HG02588 (cell line): Measurements from ENCODE around the gene ST3GAL4.

Source experiments
- ATAC-seq: cut with Tn5 transposase; IDR thresholded peaks from one replicate; pipeline ENCODE4 v1.9.1; 2021; ENCODE audit warnings: mild to moderate bottlenecking, moderate library complexity; ENCODE audit not compliant: unreplicated experiment

ST3GAL4 gene

DNA sequence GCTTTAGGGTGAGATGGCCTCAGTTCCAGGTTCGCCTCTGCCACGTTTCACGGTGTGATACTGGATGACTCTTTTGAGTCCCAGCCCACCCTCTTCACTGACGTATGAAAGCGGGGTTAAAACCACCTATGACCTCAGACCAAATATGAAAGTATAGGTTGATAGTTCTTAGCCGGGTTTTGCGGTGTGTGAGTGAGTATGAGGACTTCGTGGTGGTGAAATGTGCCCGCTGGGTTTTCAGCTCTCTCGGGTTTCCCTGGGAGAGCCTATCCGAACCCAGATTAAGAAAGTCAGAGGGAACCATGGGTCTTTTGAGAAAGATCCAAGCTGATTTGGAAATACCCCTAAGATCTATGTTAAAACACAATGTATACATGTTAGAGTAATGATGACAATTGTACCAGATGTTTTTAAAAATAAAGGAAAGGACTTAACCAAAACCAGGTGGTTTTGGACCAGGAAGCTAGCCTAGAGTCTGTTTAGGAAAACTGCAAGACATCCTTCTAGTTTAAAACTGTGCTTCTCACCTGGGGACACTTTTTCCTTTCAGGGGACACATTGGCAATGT lies 25.8 kb upstream of the ST3GAL4 start:
- no peak for ATAC-seq

DNA sequence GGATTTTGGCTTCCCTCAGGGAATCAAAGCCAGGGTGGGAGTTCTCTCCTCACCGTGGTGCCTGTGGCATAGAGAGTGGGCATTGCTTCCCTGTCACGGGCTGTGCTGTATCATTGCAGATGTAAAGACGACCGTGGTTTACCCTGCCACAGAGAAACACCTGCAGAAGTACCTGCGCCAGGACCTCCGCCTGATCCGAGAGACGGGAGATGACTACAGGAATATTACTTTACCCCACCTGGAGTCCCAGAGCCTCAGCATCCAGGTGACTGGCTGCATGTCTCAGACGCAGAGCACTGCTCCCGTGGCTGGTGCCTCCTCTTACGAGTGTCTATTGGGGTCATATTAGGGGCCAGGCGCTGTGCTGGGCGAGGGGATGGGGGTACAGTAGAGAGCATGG lies 24.2 kb upstream of the ST3GAL4 start:
- no peak for ATAC-seq

DNA sequence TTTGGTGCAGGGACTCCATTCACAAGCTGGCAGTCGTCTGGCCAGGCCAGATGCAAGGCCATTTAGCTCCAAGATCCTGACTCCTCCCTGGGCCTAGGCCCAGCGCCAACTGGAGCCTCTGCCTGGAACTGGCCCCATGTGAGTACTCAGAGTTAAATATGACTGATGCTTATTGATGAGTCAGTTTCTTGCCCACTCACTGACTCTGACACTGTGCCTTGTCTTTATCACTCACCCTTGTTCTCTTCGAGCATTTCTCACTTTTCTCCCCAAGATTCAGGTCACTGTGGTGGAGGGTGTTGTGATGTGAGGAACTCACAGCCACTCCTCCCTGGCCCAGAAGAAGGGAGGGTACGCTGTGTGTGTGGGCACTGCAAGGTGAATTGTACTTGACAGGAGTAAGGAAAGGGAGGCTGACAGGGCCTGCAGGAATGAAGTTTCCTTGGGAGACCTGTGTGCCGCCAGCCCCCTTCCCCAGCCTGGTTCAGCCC lies 23.2 kb upstream of the ST3GAL4 start:
- ATAC-seq: no peak

DNA sequence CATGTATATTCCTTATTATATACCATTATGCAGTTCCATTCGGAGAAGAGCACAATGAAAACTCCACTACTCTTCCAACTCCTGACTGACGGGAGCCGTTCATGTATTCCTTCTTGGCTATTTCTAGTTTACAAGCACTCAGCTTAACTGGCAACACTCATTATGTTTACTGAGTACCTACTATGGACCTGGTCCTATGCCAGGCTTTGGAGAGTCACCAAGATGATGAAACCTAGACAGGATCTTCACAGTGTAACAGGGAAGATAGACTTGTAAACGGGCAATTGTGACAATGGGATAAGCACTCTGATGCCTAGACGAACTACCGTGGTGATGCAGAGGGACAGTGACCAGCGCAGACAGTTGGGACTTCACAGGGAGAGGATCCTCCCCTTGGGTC lies 22.3 kb upstream of the ST3GAL4 start:
- ATAC-seq: no peak

DNA sequence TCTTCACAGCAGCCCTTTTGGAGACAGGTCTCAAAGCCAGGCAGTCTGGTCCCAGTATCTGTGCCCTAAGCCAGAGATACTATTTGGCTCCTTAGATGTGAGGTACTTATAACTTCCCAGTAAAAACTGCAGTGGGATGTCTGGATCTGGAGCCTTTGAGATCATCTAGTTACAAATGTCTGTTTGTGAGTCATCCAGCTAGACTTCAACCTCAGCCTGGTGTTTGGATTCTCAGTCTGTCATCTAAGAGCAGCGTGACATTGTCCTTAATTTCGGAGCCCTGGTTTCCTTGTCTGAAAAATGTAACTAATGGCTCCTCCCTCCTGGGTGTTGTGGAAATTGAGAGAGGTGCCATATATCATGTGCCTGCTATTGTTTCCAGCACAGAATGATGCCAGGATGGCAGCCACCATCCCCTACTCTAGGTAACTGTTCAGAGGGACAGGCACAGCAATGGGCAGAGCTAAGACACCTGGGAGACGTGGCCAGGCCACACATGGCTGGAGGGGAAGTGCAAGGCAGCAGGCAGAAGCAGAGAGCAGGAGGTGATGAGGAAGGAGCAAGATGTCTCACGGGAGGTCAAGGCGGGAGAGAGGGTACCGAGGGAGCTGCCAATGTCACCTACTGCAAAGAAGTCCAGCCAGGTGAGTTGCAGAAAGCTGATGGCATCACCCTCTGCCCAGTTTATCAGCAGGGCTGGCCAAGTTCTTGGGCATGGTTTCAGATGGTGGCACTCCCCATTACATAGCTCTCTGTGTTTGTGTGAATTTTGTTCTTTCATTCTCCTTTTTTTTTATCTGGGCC lies 20.6 kb upstream of the ST3GAL4 start:
- ATAC-seq: no peak

DNA sequence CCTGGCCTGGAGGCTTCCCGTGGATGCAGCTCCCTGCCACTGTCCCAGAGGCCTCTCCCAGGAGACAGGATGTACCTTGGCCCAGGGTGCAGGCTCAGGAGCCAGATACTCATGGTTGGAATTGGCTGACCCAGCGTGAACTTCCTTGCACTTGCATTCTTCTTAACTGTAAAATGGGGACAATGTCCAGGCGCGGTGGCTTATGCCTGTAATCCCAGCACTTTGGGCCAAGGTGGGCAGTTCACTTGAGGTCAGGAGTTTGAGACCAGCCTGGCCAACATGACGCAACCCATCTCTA lies 20.1 kb upstream of the ST3GAL4 start:
- no peak for ATAC-seq

DNA sequence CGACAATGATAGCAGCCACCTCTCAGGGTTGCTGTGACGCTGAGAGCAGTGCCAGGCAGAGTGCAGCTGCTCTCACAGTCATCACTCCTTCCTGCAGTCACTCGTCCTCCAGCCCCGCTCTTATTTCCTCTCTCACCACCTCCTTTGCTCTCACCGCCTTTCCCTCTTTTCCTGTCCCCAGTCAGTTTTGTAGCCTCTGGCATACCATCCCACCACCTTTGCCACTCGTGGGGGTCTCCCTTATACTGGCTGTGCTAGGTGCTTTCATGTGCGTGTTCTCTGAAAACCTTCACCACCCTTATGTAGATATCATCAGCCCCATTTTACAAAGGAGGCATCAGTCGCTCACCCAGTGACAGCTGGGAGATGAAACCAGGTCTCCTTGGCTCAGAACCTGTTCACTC lies 19.3 kb upstream of the ST3GAL4 start:
- ATAC-seq: no peak

DNA sequence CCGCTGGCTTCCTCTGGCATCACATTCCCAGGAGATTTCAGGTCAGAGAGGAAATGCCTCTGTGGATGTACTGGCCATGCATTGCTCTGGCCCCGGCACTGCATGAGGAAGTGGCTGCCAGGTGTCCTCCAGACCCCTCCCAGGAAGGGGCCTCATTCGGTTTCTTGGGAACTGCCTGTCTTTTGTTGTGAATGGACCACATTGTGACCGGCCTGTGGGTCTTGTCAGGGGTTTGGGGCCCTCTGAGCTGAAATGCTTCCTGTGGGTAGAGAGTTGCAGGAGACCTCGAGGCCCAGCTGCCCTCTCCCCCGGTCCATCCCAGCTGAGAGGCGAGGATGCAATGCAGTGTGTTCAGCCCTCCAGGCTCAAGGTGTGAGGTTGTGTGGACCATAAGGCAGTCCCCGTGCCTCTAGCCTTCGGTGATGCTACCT lies 18.8 kb upstream of the ST3GAL4 start:
- no peak for ATAC-seq

DNA sequence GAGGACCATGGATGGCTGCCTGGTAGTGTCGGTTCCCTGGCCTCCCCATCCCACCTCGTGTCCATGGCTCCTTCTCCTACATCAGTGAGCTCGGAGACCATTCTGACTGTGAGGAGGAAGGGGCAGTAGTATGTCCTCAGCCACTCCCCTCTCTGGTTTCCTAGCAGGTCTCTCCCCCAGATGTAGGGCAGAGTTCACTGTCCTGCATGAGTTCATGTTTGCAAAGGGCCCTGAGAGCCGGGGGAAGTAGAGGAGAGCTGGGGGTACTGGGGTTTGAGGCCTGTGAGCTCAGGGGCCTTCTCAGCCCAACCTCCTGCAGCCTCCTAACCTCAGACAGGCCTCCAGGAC lies 18.4 kb upstream of the ST3GAL4 start:
- no peak for ATAC-seq

DNA sequence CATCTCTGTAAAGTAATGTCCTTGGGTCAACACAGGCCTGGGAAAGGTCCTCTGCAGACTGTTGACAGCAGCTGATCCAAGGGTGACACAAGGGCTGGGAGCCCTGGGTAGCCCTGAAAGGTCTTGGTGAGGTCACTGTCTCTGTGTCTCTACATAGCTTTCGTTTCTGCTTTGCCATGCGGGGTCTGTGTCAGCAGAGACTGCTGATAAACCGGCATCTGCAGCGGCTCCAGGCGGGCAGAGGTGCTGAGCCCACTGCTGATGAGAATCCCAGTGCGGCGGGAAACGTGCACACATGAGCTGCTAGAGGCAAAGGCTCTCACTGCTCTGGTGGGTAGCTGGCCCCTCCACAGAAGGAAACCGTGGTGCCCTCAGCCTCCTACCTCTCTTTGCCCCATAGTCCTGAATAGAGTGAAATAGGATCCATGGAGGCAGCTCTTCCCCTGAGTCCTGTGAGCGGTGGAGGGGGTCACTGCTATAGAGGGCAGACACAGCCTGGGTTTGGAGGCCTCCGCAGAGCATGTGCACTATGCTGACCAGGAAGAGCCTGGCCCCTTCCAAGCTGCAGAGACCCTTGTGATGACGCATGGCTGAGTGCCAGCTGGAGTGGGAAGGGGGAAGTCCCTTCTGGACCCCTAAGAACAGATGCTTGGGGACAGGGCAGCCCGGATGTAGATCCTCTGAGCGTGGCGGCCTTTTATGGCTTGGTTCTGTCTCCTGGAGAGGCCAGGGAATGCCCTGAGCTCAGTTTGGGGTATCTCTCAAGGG lies 17.8 kb upstream of the ST3GAL4 start:
- no peak for ATAC-seq

DNA sequence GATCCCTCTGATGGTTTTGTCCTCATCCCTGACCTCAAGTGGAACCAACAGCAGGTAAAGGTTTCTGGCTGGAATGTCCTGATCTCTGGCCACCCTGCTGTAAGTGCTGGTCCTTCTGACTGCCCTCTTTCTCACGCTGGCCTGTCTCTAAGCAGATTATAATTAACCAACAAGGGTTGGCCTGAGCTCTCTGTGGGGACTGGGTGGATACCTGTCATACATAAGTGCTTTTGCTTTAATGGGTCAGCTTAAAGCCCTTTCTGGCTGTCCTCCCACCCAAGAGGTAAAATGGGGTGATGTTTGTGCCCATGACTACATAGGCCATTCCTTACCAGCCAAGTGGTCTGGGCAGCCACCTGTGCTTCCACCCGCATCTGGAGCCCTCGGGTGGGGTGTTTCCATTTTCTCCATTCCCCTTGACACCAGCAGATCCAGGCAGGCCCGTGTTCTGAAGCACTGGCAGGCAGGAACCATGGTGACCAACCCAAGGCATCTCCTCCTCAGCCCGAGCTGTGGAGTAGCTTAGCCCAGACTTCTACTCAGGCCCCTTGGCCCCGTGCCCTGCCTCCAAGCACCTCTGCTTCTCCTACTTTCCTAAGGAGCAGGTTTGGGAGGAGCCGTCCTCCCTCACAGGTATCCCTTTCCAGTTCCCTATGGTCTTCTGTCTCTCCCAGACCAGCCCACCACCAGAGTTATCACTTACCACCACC lies 17.0 kb upstream of the ST3GAL4 start:
- no peak for ATAC-seq

DNA sequence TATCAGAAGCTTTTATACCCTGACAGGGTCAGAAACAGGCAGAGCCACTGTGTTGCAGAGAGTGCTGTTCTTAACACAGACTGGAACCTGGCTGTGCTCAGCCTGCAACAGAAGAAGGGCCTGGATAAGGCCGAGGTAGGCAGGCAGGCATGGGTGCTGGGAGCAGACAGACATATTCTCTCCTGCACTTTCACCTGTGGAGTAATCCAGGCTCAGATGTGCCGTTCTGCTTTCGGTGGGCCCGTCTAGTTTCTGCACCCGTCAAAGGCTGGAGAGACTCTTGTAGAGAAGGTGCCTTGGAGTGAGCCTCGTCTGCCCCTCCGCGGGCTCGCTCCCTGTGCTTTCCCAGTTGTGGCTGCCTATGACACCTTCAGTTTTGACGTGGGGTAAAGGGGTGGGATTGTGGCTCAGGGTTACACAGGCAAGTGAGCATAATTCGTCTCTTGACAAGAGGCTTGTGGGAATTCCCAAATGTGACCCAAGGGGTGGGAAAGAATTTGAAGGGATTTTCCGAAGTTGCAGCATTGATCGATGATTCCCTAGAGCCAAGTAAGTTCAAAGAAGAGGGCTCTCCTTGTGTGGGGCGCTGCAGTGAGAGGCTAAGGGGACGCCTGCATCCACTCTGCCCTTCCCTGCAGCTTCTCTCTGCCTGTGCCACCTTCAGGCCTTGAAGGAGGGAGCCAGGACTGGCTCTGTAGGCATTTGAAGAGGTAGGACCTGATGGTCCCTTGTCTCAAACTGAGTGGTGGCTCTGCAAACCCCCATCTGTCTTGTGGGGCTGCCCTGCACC lies 16.2 kb upstream of the ST3GAL4 start:
- no peak for ATAC-seq

DNA sequence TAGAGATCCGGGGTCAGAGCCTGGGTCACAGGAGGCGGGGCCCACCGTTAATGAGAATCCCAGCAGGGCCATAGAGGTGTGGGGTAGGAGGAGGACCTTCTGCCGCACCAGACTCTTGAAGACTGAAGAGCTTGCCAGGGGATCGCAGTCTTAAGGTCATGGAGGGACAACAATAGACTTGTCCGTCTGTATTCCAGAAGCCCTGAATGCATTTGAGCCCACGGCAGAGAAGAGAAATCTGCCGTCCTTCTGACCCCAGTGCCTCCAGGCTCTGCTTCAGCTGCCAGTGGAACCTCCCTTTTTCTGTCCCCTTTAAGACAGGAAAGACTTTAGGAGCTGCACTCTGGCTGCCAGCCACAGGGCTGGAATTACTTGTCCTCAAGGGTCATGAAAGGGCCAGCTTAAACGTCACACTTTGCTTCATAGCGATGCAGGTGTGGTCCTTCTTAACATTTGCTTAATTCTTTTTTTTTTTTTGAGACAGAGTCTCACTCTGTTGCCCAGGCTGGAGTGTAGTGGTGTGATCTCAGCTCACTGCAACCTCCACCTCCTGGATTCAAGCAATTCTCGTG lies 15.5 kb upstream of the ST3GAL4 start:
- no peak for ATAC-seq

DNA sequence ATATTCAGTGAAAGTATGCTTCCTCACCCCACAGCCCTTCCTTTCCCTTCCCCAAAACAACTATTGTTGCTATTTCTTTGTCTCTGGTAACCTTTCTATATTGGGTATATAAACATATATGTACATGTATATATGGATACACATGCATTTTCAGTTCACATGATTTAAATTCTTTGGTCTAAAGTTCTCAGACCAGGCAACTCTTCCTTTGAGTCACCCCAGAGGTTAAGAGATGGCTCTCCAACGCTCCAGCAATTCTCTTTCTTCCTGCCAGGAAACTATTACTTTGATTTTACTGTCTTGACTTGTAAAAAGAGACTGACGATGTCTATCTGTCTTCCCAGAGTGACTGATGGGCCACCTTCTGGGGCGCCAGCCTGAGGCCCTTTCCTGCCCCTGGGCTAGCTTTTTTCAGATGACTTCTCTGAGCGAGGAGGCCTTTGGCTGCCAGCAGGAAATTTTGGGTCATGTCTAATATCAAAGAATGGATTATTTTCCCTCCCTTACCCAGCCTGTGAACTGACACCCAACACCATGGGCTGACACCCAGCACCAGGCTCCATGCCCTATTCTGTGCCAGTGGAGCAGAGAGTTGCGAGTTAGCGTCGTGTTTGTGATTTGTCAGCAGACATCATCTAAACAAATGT lies 14.4 kb upstream of the ST3GAL4 start:
- ATAC-seq: no peak

DNA sequence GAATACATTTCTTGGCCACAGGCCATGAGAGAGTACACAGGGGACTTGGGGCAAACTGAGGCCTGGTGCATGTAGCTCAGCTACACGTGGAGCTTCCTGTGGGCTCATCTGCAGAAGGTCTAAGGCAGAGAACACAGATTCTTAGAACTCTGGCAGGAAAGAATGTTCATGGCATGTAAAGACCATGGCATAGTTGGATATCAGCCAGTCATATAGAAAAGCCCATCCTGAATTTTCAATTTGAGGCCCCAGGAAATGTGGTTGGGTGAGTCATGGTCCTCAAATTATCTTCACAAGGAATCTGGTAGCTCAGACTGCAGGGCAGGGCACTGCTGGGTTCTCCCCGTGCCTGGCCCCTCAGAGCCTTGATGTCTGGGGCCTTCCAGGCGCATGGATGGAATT lies 13.7 kb upstream of the ST3GAL4 start:
- no peak for ATAC-seq

DNA sequence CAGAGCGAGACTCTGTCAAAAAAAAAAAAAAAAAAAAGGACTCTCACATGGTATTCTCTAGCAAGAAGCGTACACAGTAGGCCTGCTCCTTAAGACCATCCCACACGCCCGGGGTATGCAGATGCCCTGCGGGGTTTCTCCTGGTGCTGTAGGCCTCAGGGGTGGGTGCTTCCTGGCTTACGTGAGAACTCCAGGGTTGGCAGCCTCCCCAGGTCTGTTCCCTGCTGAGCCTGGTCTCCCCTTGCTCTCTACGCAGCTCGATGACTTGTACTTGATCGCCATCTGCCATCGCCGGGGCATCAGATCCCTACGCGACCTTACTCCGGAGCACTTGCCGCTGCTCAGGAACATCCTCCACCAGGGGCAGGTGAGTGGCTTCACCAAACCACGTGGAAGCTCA lies 12.4 kb upstream of the ST3GAL4 start:
- no peak for ATAC-seq

DNA sequence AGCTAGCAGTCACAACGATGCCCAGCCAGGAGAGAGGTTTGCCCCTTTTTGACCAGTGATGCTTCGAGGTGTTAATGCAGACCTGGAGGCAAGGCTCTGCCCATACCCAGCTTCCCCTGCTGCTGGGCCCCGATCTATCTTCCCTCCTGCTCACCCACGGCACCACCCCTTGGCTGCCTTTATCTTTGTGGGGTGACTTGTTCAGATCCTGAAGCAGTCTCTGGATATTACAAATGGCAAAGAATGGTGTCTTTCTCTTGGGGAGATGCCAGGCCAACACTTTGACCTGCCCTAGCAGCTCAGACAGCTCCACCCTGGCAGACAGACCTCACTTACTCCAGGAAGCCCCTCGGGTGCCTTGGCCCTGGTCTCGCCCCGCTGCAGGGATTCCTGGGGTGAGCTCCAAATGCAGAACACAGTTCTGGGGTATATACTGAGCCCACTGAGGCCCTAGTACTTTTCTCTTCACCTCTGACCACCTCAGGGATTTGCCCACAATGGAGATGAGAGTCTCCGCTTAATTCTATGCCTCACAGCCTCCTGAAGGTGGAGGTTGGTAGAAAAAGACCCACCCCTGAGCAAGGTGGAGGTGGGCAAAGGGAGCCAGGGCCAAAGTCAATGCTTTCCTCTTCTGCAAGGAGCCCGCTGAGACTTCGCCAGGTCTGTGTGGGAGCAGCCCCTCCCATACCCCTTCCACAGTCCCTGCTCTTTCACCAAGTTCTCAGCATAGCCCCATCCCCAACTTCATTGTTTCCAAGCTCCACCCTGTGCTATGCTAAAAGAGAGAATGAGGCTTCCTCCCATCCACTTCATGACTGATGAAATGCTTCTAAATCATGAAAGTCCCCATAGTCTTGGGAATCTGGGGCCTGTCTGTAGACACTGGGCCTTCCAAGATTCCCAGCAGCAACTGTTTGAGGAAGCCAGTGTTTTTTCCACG lies 11.1 kb upstream of the ST3GAL4 start:
- no peak for ATAC-seq

DNA sequence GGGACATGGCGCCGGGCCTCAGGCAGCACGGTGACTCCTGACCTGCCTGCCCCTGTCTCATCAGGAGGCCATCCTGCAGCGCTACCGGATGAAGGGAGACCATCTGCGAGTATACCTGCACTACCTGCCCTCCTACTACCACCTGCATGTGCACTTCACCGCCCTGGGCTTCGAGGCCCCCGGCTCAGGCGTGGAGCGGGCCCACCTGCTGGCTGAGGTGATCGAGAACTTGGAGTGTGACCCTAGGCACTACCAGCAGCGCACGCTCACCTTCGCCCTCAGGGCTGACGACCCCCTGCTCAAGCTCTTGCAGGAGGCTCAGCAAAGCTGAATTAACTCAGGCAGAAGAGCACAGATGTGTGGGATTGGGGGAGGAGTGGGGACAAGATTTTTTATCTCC lies 10.2 kb upstream of the ST3GAL4 start:
- ATAC-seq: no peak
